Fibroblast of the aortic adventitia (primary cell): Measurements from ENCODE around the gene GYS1. TPM values are rescaled to one million over a fixed set of nuclear protein-coding genes. Genes with fewer than 3 reads are reported as not detected.

ENCODE experiments used
- DNase-seq: peaks from one replicate; pipeline ENCODE4 v3.0.0-alpha.2; 2010; ENCODE audit warnings: low read depth
- H3K4me3 ChIP-seq: 2 replicates; pipeline ENCODE4 v1.5.1; 2011; ENCODE audit warnings: low read depth, mild to moderate bottlenecking, control low read depth, low read length, moderate library complexity
- total RNA-seq: library from RNA; depleted of rRNA; stranded (reverse); fragments of >200 nt; gene quantifications from 2 replicates; pipeline ENCODE4 v1.2.3, GENCODE V29; 2012; ENCODE audit warnings: low replicate concordance
- TF ChIP-seq, protein P1 (sequence below): IDR thresholded peaks from 2 replicates; pipeline ENCODE4 v1.5.1; 2011; ENCODE audit warnings: mild to moderate bottlenecking, low read length, control low read depth, inconsistent platforms; ENCODE audit not compliant: insufficient read depth

The GYS1 gene
- total RNA-seq, 1 donor: 38.6 TPM

DNA sequence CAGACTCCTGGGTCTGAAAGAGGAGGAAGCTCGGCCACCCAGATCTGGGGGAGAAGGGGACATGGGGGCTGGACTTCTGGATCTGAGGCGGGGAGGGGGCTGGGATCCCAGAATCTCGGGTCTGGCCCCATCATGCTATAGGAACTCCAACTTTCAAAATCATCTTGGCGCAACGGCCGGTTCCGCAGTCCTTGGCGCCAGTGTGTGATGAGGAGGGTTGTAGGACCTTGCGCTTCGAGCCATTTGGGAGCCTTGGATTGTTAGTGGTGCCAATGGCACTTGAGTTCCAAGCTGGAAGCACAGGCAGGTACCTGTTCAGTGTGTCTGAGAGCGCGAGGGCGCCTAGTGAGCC is 902 bp upstream of the GYS1 start:
- H3K4me3 ChIP-seq: peak overlapping the region; percentile 96

DNA sequence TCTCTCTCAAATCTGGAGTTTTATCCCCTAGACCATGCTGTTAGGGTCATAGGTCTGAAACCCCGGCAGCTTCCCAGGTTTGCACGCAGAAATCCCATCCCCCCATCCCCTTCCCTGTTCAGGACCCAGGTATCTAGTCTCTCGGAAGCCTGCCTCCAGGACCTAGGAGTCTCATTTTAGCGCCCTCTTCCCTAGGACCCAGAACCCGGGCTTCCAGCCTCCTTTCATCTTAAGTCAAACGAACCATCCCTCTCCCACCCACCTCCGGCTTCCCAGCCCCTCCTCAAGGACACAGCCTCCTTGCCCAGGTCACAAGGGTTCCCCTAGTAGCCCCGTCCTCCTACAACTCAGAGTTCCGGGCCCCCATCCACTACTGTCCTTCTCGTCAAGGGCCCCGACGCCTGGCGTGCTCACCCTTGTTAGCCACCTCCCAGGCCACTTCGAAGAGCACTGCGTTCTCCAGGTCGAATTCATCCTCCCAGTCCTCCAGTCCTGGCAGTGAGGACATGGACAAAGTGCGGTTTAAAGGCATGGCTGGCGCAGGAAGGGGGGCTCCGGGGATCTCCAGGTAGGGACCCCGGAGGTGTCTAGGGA is 431 bp downstream of the GYS1 start:
- DNase-seq: no peak
- TF ChIP-seq, protein P1, sequence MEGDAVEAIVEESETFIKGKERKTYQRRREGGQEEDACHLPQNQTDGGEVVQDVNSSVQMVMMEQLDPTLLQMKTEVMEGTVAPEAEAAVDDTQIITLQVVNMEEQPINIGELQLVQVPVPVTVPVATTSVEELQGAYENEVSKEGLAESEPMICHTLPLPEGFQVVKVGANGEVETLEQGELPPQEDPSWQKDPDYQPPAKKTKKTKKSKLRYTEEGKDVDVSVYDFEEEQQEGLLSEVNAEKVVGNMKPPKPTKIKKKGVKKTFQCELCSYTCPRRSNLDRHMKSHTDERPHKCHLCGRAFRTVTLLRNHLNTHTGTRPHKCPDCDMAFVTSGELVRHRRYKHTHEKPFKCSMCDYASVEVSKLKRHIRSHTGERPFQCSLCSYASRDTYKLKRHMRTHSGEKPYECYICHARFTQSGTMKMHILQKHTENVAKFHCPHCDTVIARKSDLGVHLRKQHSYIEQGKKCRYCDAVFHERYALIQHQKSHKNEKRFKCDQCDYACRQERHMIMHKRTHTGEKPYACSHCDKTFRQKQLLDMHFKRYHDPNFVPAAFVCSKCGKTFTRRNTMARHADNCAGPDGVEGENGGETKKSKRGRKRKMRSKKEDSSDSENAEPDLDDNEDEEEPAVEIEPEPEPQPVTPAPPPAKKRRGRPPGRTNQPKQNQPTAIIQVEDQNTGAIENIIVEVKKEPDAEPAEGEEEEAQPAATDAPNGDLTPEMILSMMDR: no peak
- peak overlapping the region; percentile 93 for H3K4me3 ChIP-seq

More for the DNA sequence above, 902 bp upstream of the GYS1 start:
- TF ChIP-seq, protein P1: no peak
- DNase-seq: no peak

DNA sequence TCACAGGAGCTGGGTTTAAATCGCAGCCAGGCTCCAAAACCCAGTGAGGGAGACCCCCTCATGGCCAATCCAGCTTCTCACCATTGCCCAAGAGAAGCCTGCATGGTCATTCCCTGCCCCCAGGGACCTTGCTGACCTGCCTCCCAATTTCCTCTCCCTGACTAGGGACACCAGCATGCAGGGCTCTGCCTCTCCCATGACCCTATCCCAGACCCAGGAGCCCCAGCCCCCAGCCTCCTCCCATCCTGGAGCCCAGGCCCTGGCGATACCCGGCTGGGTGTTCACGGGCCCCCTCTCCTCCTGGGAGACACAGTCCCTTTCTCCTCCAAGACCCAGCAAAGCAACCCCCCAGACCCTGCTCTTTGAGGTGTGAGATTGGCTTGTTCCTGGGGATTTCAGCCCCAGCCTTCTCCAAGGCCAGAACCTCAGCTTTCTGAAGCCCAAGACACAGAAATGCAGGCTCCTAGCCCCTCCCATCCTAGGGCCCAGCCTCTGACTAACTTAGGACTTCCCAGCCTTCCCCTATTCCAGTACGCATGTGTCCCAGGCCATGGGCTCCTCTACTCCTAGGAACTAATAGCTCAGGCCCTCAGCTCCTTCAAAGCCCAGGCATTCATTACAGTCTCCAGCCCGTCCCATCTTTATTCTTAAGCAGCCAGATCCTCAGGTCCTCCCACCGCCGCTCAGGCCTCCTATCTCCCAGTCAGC is 1.1 kb downstream of the GYS1 start:
- H3K4me3 ChIP-seq: peak overlapping the region; percentile 93
- peak; percentile 84 for DNase-seq
- TF ChIP-seq, protein P1: no peak

DNA sequence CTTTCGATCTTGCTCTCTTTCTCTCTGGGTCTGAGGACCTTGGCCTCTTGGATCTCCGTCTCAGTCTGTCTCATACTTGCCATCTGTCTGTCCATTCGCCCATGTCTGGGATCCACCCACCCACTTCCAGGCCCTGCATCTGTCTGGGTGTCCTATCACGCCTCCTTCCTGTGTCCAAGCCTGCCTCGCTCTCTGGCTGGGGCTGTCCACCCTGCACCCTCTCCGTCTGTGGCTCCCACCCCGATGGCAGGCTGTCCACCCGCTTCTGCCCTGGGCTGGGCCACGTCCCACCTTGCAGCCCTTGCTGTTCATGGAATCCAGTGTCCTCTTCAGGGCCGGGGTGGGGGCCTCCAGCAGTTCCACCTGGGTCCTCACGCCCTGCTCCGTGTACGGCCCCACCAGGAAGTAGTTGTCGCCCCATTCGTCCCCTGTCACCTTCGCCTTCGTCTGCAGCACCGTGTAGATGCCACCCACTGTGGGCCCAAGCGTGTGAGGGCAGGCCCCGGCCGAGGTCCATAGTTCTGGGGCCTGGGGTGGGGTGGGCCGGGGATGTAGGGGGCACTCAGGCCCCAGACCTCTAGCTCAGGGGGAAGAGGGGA is 2.0 kb downstream of the GYS1 start:
- H3K4me3 ChIP-seq: peak overlapping the region; percentile 93
- no peak for DNase-seq
- TF ChIP-seq, protein P1: no peak

DNA sequence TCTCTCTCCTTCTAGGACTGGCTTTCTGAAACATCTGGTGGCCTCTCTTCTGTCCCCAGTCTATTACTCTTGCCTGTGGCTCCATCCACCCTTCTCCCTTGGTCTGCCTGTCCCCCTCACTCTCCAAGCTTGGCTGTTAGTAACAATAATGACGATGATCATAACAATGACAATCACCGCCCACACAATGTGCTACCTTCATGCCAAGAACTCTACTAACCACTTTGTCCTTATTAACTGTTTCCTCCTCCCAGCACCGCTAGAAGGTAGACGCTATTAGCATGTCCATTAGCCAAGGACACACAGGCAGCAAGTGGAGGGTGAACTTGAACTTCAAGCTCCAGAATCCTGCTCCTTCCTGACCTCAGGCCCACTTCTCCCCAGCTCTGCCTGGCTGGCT is 2.7 kb downstream of the GYS1 start:
- TF ChIP-seq, protein P1: no peak
- DNase-seq: no peak
- H3K4me3 ChIP-seq: no peak overlapping the region

DNA sequence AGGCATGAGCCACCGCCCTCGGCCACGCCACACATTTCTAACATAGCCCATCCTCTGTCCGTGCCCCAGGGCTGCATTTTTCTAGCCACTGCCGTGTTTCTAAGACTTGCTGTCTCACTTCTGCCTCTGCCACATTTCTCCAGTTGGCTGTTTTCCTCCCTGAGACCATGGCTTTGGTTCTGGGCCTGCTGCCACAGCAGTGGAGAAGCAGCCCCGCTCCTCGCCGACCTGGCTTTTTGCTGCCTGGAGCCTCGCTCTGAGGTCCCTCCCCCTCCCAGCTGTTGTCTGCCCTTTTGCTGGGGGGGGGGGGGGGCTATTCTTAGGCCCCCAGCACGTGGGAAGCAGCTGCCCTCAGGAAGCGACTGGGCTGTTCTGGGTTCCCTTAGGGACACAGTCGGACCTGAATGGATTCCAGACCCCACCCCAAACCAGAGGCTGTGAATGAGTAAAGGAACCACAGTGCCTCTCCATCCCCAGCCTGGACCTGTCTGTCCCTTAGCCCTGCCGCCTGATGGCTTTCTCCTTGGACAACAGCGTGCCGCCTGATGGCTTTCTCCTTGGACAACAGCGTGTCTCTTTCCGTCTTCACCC is 3.3 kb downstream of the GYS1 start:
- DNase-seq: no peak
- no peak overlapping the region for H3K4me3 ChIP-seq

More for the DNA sequence above, 3.3 kb downstream of the GYS1 start:
- TF ChIP-seq, protein P1: no peak
